ENCODE data around the gene PRSS2. TPM values are rescaled to one million over a fixed set of nuclear protein-coding genes. Genes with fewer than 3 reads are reported as not detected.

Gene PRSS2
- total and polyA plus RNA-seq, 2 donors from 2014 or later = not detected

DNA sequence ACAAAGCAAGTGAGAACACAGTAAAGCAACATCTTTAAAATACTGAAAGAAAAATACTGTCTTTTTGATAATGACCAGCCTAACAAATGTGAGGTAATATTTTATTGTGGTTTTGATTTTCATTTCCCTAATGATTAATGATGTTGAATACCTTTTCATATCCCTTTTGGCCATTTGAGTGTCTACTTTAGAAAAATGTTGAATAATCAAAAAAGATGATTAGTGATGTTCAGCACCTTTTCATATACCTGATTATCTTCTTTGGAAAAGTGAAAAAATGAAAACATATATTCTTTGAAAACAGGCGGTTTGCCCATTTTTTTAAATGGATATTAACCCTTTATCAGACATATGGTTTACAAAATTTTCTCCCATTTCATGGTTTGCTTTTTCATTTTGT, 51.9 kb downstream of the PRSS2 start:
- FAIRE-seq (no peak), DNase-seq (no peak)
- Histone ChIP-seq H3K27me3 (ENCODE audit: control insufficient read depth, insufficient read depth, low read length) (no peaks in the 10 kb centered on the region), H3K27ac (ENCODE audit: low read depth in 2 of 2, low read length in 2 of 2) (no peak overlapping the region), H3K4me1 (ENCODE audit: control insufficient read depth in 2 of 3, insufficient read depth in 2 of 3, low read depth in 1 of 3, low read length in 3 of 3) (no peaks in the 10 kb centered on the region), H3K9ac (ENCODE audit: low read length in 3 of 3) (no peak overlapping the region), H3K9me3 (ENCODE audit: control insufficient read depth in 2 of 3, insufficient read depth in 1 of 3, low read length in 3 of 3) (peaks cover 0 to 3% (median 0%) of the 10 kb centered on the region in 3 donors), H3K4me3 (ENCODE audit: low read length in 3 of 3) (no peak overlapping the region), H3K36me3 (ENCODE audit: control insufficient read depth in 2 of 3, insufficient read depth in 3 of 3, low read length in 3 of 3) (no peaks in the 10 kb centered on the region)
- intact Hi-C loops (cut with DNase I) = no loop called here
- TF ChIP-seq, protein P1, sequence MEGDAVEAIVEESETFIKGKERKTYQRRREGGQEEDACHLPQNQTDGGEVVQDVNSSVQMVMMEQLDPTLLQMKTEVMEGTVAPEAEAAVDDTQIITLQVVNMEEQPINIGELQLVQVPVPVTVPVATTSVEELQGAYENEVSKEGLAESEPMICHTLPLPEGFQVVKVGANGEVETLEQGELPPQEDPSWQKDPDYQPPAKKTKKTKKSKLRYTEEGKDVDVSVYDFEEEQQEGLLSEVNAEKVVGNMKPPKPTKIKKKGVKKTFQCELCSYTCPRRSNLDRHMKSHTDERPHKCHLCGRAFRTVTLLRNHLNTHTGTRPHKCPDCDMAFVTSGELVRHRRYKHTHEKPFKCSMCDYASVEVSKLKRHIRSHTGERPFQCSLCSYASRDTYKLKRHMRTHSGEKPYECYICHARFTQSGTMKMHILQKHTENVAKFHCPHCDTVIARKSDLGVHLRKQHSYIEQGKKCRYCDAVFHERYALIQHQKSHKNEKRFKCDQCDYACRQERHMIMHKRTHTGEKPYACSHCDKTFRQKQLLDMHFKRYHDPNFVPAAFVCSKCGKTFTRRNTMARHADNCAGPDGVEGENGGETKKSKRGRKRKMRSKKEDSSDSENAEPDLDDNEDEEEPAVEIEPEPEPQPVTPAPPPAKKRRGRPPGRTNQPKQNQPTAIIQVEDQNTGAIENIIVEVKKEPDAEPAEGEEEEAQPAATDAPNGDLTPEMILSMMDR (IDR thresholded peaks at IDR 0.05; ENCODE audit: borderline replicate concordance, extremely low read depth, insufficient read depth) = no peak

Other genes with a start within 250 kb of the PRSS2 start
- gene PRSS1, start 21.5 kb upstream of the PRSS2 start, total RNA-seq = not detected
- not detected for gene PRSS1, start 21.5 kb upstream of the PRSS2 start, polyA plus RNA-seq (ENCODE audit: insufficient read depth, low read depth, low replicate concordance)
- 17.4 TPM for gene EPHB6, start 84.1 kb downstream of the PRSS2 start, total RNA-seq
- 10.4 TPM for gene EPHB6, start 84.1 kb downstream of the PRSS2 start, polyA plus RNA-seq (ENCODE audit: insufficient read depth, low read depth, low replicate concordance)
- gene TRPV6, start 114.8 kb downstream of the PRSS2 start, total RNA-seq = 4.4 TPM
- gene TRPV6, start 114.8 kb downstream of the PRSS2 start, polyA plus RNA-seq (ENCODE audit: insufficient read depth, low read depth, low replicate concordance) = 5.5 TPM
- gene TRPV5, start 162.8 kb downstream of the PRSS2 start, total RNA-seq = 1.4 TPM
- 1.3 TPM for gene TRPV5, start 162.8 kb downstream of the PRSS2 start, polyA plus RNA-seq (ENCODE audit: insufficient read depth, low read depth, low replicate concordance)
- not detected for gene LLCFC1, start 168.5 kb downstream of the PRSS2 start, total RNA-seq
- not detected for gene LLCFC1, start 168.5 kb downstream of the PRSS2 start, polyA plus RNA-seq (ENCODE audit: insufficient read depth, low read depth, low replicate concordance)
- 0.28 TPM for gene KEL, start 191.4 kb downstream of the PRSS2 start, total RNA-seq
- 0.39 TPM for gene KEL, start 191.4 kb downstream of the PRSS2 start, polyA plus RNA-seq (ENCODE audit: insufficient read depth, low read depth, low replicate concordance)